Measurements from ENCODE around the gene FAM20A. TPM values are rescaled to one million over a fixed set of nuclear protein-coding genes. Genes with fewer than 3 reads are reported as not detected.

The FAM20A gene
- polyA plus RNA-seq, 1 donor (not counting 4 experiments of a cell fraction or from before 2014, with no cell fraction given), result not detected

GRCh38 chr17:68535922-68536321 is 65.2 kb downstream of the FAM20A start:
- H3K27me3 ChIP-seq (ENCODE audit: control insufficient read depth, extremely low read depth, insufficient read depth, low read length), result no peaks in the 10 kb centered on the region
- dilution Hi-C loops (cut with MboI; ENCODE audit: extremely low pct_ligation_motif_present, low sequenced_read_pairs), result loop anchor here (25.0 kb wide), 1 partner anchor 201 kb away; no protein-coding TSS in a partner anchor

GRCh38 chr17:68534695-68535088 is 66.5 kb downstream of the FAM20A start:
- Histone ChIP-seq H3K9me3 (ENCODE audit: control insufficient read depth, low read depth, low read length) (no peaks in the 10 kb centered on the region), H3K27ac (ENCODE audit: control insufficient read depth, insufficient read depth, low read length) (no peak overlapping the region), H3K9me1 (ENCODE audit: control insufficient read depth, extremely low read depth, insufficient read depth, low read length) (no peaks in the 10 kb centered on the region), H3K4me1 (ENCODE audit: control insufficient read depth, extremely low read depth, insufficient read depth, low read length) (no peaks in the 10 kb centered on the region), H3K4me3 (ENCODE audit: control insufficient read depth in 2 of 3, extremely low read depth in 1 of 3, insufficient read depth in 2 of 3, low read depth in 1 of 3, low read length in 3 of 3) (no peak overlapping the region), H3K27me3 (ENCODE audit: control insufficient read depth, extremely low read depth, insufficient read depth, low read length) (no peaks in the 10 kb centered on the region), H3K36me3 (ENCODE audit: control insufficient read depth in 2 of 2, extremely low read depth in 1 of 2, insufficient read depth in 2 of 2, low read length in 2 of 2) (peaks cover 5 to 21% of the 10 kb centered on the region in 2 experiments), H2AFZ (ENCODE audit: control insufficient read depth, low read length) (no peak overlapping the region), H3K79me2 (ENCODE audit: control insufficient read depth, insufficient read depth, low read length) (no peaks in the 10 kb centered on the region), H4K20me1 (ENCODE audit: control insufficient read depth, extremely low read depth, insufficient read depth, low read length) (no peaks in the 10 kb centered on the region), H3K9ac (ENCODE audit: control insufficient read depth, extremely low read depth, insufficient read depth, low read length) (no peak overlapping the region), H3K4me2 (ENCODE audit: control insufficient read depth, extremely low read depth, insufficient read depth, low read depth, low read length) (no peak overlapping the region)
- dilution Hi-C loops (cut with MboI; ENCODE audit: extremely low pct_ligation_motif_present, low sequenced_read_pairs), result loop anchor here (25.0 kb wide), 1 partner anchor 203 kb away; no protein-coding TSS in a partner anchor
- TF ChIP-seq, protein P1, sequence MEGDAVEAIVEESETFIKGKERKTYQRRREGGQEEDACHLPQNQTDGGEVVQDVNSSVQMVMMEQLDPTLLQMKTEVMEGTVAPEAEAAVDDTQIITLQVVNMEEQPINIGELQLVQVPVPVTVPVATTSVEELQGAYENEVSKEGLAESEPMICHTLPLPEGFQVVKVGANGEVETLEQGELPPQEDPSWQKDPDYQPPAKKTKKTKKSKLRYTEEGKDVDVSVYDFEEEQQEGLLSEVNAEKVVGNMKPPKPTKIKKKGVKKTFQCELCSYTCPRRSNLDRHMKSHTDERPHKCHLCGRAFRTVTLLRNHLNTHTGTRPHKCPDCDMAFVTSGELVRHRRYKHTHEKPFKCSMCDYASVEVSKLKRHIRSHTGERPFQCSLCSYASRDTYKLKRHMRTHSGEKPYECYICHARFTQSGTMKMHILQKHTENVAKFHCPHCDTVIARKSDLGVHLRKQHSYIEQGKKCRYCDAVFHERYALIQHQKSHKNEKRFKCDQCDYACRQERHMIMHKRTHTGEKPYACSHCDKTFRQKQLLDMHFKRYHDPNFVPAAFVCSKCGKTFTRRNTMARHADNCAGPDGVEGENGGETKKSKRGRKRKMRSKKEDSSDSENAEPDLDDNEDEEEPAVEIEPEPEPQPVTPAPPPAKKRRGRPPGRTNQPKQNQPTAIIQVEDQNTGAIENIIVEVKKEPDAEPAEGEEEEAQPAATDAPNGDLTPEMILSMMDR (optimal IDR thresholded peaks at IDR 0.05 in 1 of 3, IDR thresholded peaks at IDR 0.05 in 1 of 3, conservative IDR thresholded peaks at IDR 0.05 in 1 of 3; ENCODE audit: extremely low read depth in 1 of 3, insufficient read depth in 2 of 3, low read length in 3 of 3), result no peak
- TF ChIP-seq EZH2 (IDR thresholded peaks at IDR 0.05; ENCODE audit: low read length), result no peak
- no peak for DNase-seq (ENCODE audit: low read depth, low spot score)
- no peak for FAIRE-seq

More at GRCh38 chr17:68535922-68536321, 65.2 kb downstream of the FAM20A start:
- no peak overlapping the region for H3K9ac ChIP-seq (ENCODE audit: control insufficient read depth, extremely low read depth, insufficient read depth, low read length)
- no peak overlapping the region for H2AFZ ChIP-seq (ENCODE audit: control insufficient read depth, low read length)
- no peaks in the 10 kb centered on the region for H4K20me1 ChIP-seq (ENCODE audit: control insufficient read depth, extremely low read depth, insufficient read depth, low read length)
- DNase-seq (ENCODE audit: low read depth, low spot score), result no peak
- H3K4me1 ChIP-seq (ENCODE audit: control insufficient read depth, extremely low read depth, insufficient read depth, low read length), result no peaks in the 10 kb centered on the region
- H3K36me3 ChIP-seq (ENCODE audit: control insufficient read depth in 2 of 2, extremely low read depth in 1 of 2, insufficient read depth in 2 of 2, low read length in 2 of 2), result peaks cover 5 to 21% of the 10 kb centered on the region in 2 experiments
- no peak overlapping the region for H3K4me2 ChIP-seq (ENCODE audit: control insufficient read depth, extremely low read depth, insufficient read depth, low read depth, low read length)
- H3K27ac ChIP-seq (ENCODE audit: control insufficient read depth, insufficient read depth, low read length), result no peak overlapping the region
- H3K9me3 ChIP-seq (ENCODE audit: control insufficient read depth, low read depth, low read length), result no peaks in the 10 kb centered on the region
- H3K4me3 ChIP-seq (ENCODE audit: control insufficient read depth in 2 of 3, extremely low read depth in 1 of 3, insufficient read depth in 2 of 3, low read depth in 1 of 3, low read length in 3 of 3), result no peak overlapping the region
- no peak for FAIRE-seq
- no peaks in the 10 kb centered on the region for H3K9me1 ChIP-seq (ENCODE audit: control insufficient read depth, extremely low read depth, insufficient read depth, low read length)
- H3K79me2 ChIP-seq (ENCODE audit: control insufficient read depth, insufficient read depth, low read length), result no peaks in the 10 kb centered on the region
- no peak for TF ChIP-seq EZH2 (IDR thresholded peaks at IDR 0.05; ENCODE audit: low read length)
- TF ChIP-seq, protein P1 (optimal IDR thresholded peaks at IDR 0.05 in 1 of 3, IDR thresholded peaks at IDR 0.05 in 1 of 3, conservative IDR thresholded peaks at IDR 0.05 in 1 of 3; ENCODE audit: extremely low read depth in 1 of 3, insufficient read depth in 2 of 3, low read length in 3 of 3), result no peak

All from keratinocyte (primary cell).